ENCODE results near the gene KRT35. TPM values are rescaled to one million over a fixed set of nuclear protein-coding genes. Genes with fewer than 3 reads are reported as not detected.

KRT35 gene
- total RNA-seq, 1 donor from 2014 or later: not detected

- no peak within 1 kb of the TSS for H3K27ac Mint-ChIP-seq
- no peak within 1 kb of the TSS for H3K4me3 Mint-ChIP-seq
- intact Hi-C loops (cut with micrococcal nuclease): no loop called here
- H3K4me1 Mint-ChIP-seq: no peaks in the 10 kb centered on the region
- H3K27me3 Mint-ChIP-seq: peaks cover 5% of the 10 kb centered on the region
- H3K9me3 Mint-ChIP-seq: peaks cover 6% of the 10 kb centered on the region
- no peak for DNase-seq
- H3K36me3 Mint-ChIP-seq (ENCODE audit: low read depth): no peaks in the 10 kb centered on the region
Measured at GRCh38 chr17:41466988-41467387, 14.0 kb downstream of the KRT35 start, which contains the start of gene KRT32. TSS of gene KRT32 (minus strand) at chr17:41467386. CDS start at chr17:41467325, 61 bp downstream.

- DNase-seq: no peak
- Mint-ChIP-seq H3K4me3 (no peak overlapping the region), H3K27me3 (peaks cover 5% of the 10 kb centered on the region), H3K27ac (no peak overlapping the region), H3K4me1 (no peaks in the 10 kb centered on the region), H3K36me3 (ENCODE audit: low read depth) (no peaks in the 10 kb centered on the region), H3K9me3 (peaks cover 6% of the 10 kb centered on the region)
- intact Hi-C loops (cut with micrococcal nuclease): no loop called here
Measured at GRCh38 chr17:41464682-41465081, 16.3 kb downstream of the KRT35 start.

GRCh38 chr17:41464173-41464572 lies 16.8 kb downstream of the KRT35 start:
- intact Hi-C loops (cut with micrococcal nuclease): no loop called here
- no peak overlapping the region for H3K4me3 Mint-ChIP-seq
- peaks cover 4% of the 10 kb centered on the region for H3K9me3 Mint-ChIP-seq
- H3K36me3 Mint-ChIP-seq (ENCODE audit: low read depth): no peaks in the 10 kb centered on the region
- H3K27ac Mint-ChIP-seq: no peak overlapping the region
- H3K27me3 Mint-ChIP-seq: peaks cover 3% of the 10 kb centered on the region
- no peak for DNase-seq
- no peaks in the 10 kb centered on the region for H3K4me1 Mint-ChIP-seq

GRCh38 chr17:41463746-41464145 lies 17.2 kb downstream of the KRT35 start:
- no peaks in the 10 kb centered on the region for H3K36me3 Mint-ChIP-seq (ENCODE audit: low read depth)
- H3K27ac Mint-ChIP-seq: no peak overlapping the region
- no peaks in the 10 kb centered on the region for H3K4me1 Mint-ChIP-seq
- peaks cover 3% of the 10 kb centered on the region for H3K9me3 Mint-ChIP-seq
- intact Hi-C loops (cut with micrococcal nuclease): no loop called here
- no peak for DNase-seq
- H3K27me3 Mint-ChIP-seq: peaks cover 3% of the 10 kb centered on the region
- no peak overlapping the region for H3K4me3 Mint-ChIP-seq

GRCh38 chr17:41462705-41463104 lies 18.2 kb downstream of the KRT35 start:
- H3K36me3 Mint-ChIP-seq (ENCODE audit: low read depth): no peaks in the 10 kb centered on the region
- H3K27me3 Mint-ChIP-seq: peaks cover 1% of the 10 kb centered on the region
- H3K4me3 Mint-ChIP-seq: no peak overlapping the region
- intact Hi-C loops (cut with micrococcal nuclease): no loop called here
- H3K4me1 Mint-ChIP-seq: no peaks in the 10 kb centered on the region
- DNase-seq: no peak
- no peaks in the 10 kb centered on the region for H3K9me3 Mint-ChIP-seq
- no peak overlapping the region for H3K27ac Mint-ChIP-seq

GRCh38 chr17:41457676-41458075 lies 23.3 kb downstream of the KRT35 start:
- H3K27me3 Mint-ChIP-seq: peaks cover 4% of the 10 kb centered on the region
- no peaks in the 10 kb centered on the region for H3K9me3 Mint-ChIP-seq
- H3K4me1 Mint-ChIP-seq: no peaks in the 10 kb centered on the region
- H3K27ac Mint-ChIP-seq: no peak overlapping the region
- intact Hi-C loops (cut with micrococcal nuclease): no loop called here
- H3K36me3 Mint-ChIP-seq (ENCODE audit: low read depth): no peaks in the 10 kb centered on the region
- no peak overlapping the region for H3K4me3 Mint-ChIP-seq
- DNase-seq: no peak

- H3K36me3 Mint-ChIP-seq (ENCODE audit: low read depth): no peaks in the 10 kb centered on the region
- H3K27me3 Mint-ChIP-seq: peaks cover 11% of the 10 kb centered on the region
- intact Hi-C loops (cut with micrococcal nuclease): no loop called here
- no peaks in the 10 kb centered on the region for H3K9me3 Mint-ChIP-seq
- H3K4me1 Mint-ChIP-seq: no peaks in the 10 kb centered on the region
- DNase-seq: no peak
- H3K27ac Mint-ChIP-seq: no peak overlapping the region
- no peak overlapping the region for H3K4me3 Mint-ChIP-seq
Measured at GRCh38 chr17:41456204-41456603, 24.7 kb downstream of the KRT35 start.

- Mint-ChIP-seq H3K27me3 (peaks cover 15% of the 10 kb centered on the region), H3K27ac (no peak overlapping the region)
Measured at GRCh38 chr17:41455236-41455635, 25.7 kb downstream of the KRT35 start.

GRCh38 chr17:41453066-41453465 lies 27.9 kb downstream of the KRT35 start:
- Mint-ChIP-seq H3K4me1 (no peaks in the 10 kb centered on the region), H3K27ac (no peak overlapping the region), H3K36me3 (ENCODE audit: low read depth) (no peaks in the 10 kb centered on the region), H3K4me3 (no peak overlapping the region), H3K27me3 (peaks cover 16% of the 10 kb centered on the region), H3K9me3 (no peaks in the 10 kb centered on the region)
- no peak for DNase-seq
- intact Hi-C loops (cut with micrococcal nuclease): no loop called here

More at GRCh38 chr17:41455236-41455635, 25.7 kb downstream of the KRT35 start:
- intact Hi-C loops (cut with micrococcal nuclease): no loop called here
- Mint-ChIP-seq H3K4me1 (no peaks in the 10 kb centered on the region), H3K9me3 (no peaks in the 10 kb centered on the region), H3K36me3 (ENCODE audit: low read depth) (no peaks in the 10 kb centered on the region), H3K4me3 (no peak overlapping the region)
- no peak for DNase-seq

GRCh38 chr17:41452281-41452680 lies 28.7 kb downstream of the KRT35 start:
- no peak for DNase-seq
- H3K4me1 Mint-ChIP-seq: no peaks in the 10 kb centered on the region
- no peaks in the 10 kb centered on the region for H3K9me3 Mint-ChIP-seq
- H3K27me3 Mint-ChIP-seq: peaks cover 16% of the 10 kb centered on the region
- no peak overlapping the region for H3K4me3 Mint-ChIP-seq
- H3K36me3 Mint-ChIP-seq (ENCODE audit: low read depth): no peaks in the 10 kb centered on the region
- intact Hi-C loops (cut with micrococcal nuclease): no loop called here
- H3K27ac Mint-ChIP-seq: no peak overlapping the region

GRCh38 chr17:41451154-41451728 lies 29.7 kb downstream of the KRT35 start:
- Mint-ChIP-seq H3K9me3 (no peaks in the 10 kb centered on the region), H3K4me3 (no peak overlapping the region), H3K27me3 (peaks cover 16% of the 10 kb centered on the region), H3K36me3 (ENCODE audit: low read depth) (no peaks in the 10 kb centered on the region), H3K27ac (no peak overlapping the region), H3K4me1 (peaks cover 1% of the 10 kb centered on the region)
- DNase-seq: no peak
- intact Hi-C loops (cut with micrococcal nuclease): no loop called here

GRCh38 chr17:41449008-41449407 lies 31.9 kb downstream of the KRT35 start:
- peaks cover 12% of the 10 kb centered on the region for H3K27me3 Mint-ChIP-seq
- no peak overlapping the region for H3K27ac Mint-ChIP-seq
- peaks cover 1% of the 10 kb centered on the region for H3K4me1 Mint-ChIP-seq
- intact Hi-C loops (cut with micrococcal nuclease): no loop called here
- no peaks in the 10 kb centered on the region for H3K9me3 Mint-ChIP-seq
- H3K36me3 Mint-ChIP-seq (ENCODE audit: low read depth): no peaks in the 10 kb centered on the region
- H3K4me3 Mint-ChIP-seq: no peak overlapping the region
- DNase-seq: no peak

- Mint-ChIP-seq H3K27ac (no peak overlapping the region), H3K4me3 (no peak overlapping the region), H3K36me3 (ENCODE audit: low read depth) (no peaks in the 10 kb centered on the region), H3K27me3 (peaks cover 14% of the 10 kb centered on the region), H3K4me1 (peaks cover 1% of the 10 kb centered on the region), H3K9me3 (no peaks in the 10 kb centered on the region)
- intact Hi-C loops (cut with micrococcal nuclease): no loop called here
- no peak for DNase-seq
Measured at GRCh38 chr17:41448506-41448905, 32.4 kb downstream of the KRT35 start.

GRCh38 chr17:41446806-41447205 lies 34.1 kb downstream of the KRT35 start:
- no peaks in the 10 kb centered on the region for H3K9me3 Mint-ChIP-seq
- peaks cover 20% of the 10 kb centered on the region for H3K27me3 Mint-ChIP-seq

GRCh38 chr17:41444640-41445039 lies 36.3 kb downstream of the KRT35 start:
- intact Hi-C loops (cut with micrococcal nuclease): no loop called here
- H3K9me3 Mint-ChIP-seq: no peaks in the 10 kb centered on the region
- H3K4me1 Mint-ChIP-seq: peaks cover 1% of the 10 kb centered on the region
- H3K36me3 Mint-ChIP-seq (ENCODE audit: low read depth): no peaks in the 10 kb centered on the region
- DNase-seq: no peak
- no peak overlapping the region for H3K27ac Mint-ChIP-seq
- H3K4me3 Mint-ChIP-seq: no peak overlapping the region
- H3K27me3 Mint-ChIP-seq: peaks cover 12% of the 10 kb centered on the region

More at GRCh38 chr17:41446806-41447205, 34.1 kb downstream of the KRT35 start:
- intact Hi-C loops (cut with micrococcal nuclease): no loop called here
- Mint-ChIP-seq H3K4me3 (no peak overlapping the region), H3K27ac (no peak overlapping the region), H3K36me3 (ENCODE audit: low read depth) (no peaks in the 10 kb centered on the region), H3K4me1 (peaks cover 1% of the 10 kb centered on the region)
- no peak for DNase-seq

Measured in activated CD4-positive, alpha-beta T cell treated with anti-CD3 and anti-CD28 coated beads, Interleukin-2, amount 10 ng/mL, durations not matched to agents 24 days and 14 days (primary cell).